Liver (tissue), 3 donors: Measurements from ENCODE around the gene TBC1D26.
"Not testable (repeated sequence)": the region's sequence is repeated elsewhere in the genome, so short reads cannot be mapped to it uniquely, and the experiment has no call there.

ENCODE experiments used
- GABPA ChIP-seq, 2 donors: IDR thresholded peaks in 1 of 2; conservative IDR thresholded peaks in 1 of 2; 2 replicates each; pipeline ENCODE4 v1.6.1; 2016; ENCODE audit warnings: antibody characterized with exemption in 2 of 2, mild to moderate bottlenecking in 1 of 2, moderate library complexity in 1 of 2
- TF ChIP-seq, protein P1 (sequence below): fragments of 150-350 bp; IDR thresholded peaks from 2 replicates; pipeline ENCODE4 v1.5.1; 2017; ENCODE audit warnings: improper control_type of control experiment, low read depth, low read length; ENCODE audit not compliant: missing input control
- donor health status: healthy.
- donor health status: healthy.

- TF ChIP-seq, protein P1, sequence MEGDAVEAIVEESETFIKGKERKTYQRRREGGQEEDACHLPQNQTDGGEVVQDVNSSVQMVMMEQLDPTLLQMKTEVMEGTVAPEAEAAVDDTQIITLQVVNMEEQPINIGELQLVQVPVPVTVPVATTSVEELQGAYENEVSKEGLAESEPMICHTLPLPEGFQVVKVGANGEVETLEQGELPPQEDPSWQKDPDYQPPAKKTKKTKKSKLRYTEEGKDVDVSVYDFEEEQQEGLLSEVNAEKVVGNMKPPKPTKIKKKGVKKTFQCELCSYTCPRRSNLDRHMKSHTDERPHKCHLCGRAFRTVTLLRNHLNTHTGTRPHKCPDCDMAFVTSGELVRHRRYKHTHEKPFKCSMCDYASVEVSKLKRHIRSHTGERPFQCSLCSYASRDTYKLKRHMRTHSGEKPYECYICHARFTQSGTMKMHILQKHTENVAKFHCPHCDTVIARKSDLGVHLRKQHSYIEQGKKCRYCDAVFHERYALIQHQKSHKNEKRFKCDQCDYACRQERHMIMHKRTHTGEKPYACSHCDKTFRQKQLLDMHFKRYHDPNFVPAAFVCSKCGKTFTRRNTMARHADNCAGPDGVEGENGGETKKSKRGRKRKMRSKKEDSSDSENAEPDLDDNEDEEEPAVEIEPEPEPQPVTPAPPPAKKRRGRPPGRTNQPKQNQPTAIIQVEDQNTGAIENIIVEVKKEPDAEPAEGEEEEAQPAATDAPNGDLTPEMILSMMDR, result not testable (repeated sequence)
- not testable (repeated sequence) for TF ChIP-seq GABPA (IDR thresholded peaks at IDR 0.05 in 1 of 2, conservative IDR thresholded peaks at IDR 0.05 in 1 of 2)
Observed at GRCh38 chr17:15736578-15736977, 4.5 kb downstream of the TBC1D26 start.
